C4-2B (cell line): Measurements from ENCODE around the gene HIVEP2.

Experiments used
- CTCF ChIP-seq: fragments of 450-650 bp; conservative IDR thresholded peaks from 2 replicates; pipeline ENCODE4 v1.5.1; 2017; ENCODE audit warnings: mild to moderate bottlenecking
- ZFX ChIP-seq: fragments of 450-650 bp; IDR thresholded peaks from 2 replicates; pipeline ENCODE4 v1.6.1; 2017

- TF ChIP-seq CTCF (no peak), ZFX (no peak)
Observed at GRCh38 chr6:142714951-142715785, 229.8 kb downstream of the HIVEP2 start.
